ENCODE results near the gene ASTN2. TPM values are rescaled to one million over a fixed set of nuclear protein-coding genes. Genes with fewer than 3 reads are reported as not detected.

Gene ASTN2
- total RNA-seq, 2 experiments from 2014 or later = 1.7 to 4.2 TPM

DNA sequence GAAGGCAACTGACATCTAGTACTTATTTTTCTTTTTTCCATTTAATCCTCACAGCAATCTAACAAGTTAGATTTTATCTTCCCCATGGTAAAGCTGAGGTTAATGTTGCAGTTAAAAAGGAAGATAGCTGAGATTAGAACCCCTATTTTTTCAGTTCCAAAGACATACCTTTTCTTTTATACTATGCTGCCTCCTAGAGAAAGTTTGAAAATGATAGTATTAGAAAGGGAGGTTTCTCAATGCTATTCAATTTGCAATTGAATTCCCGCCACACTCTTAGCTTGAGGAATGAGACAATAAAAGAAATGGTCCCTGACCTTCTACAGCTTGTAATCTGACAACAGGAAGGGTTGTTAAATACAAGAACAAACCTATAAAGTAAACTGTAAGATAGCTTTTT lies 923.6 kb downstream of the ASTN2 start:
- H3K9me2 ChIP-seq (ENCODE audit: insufficient read depth, low read length) = no peaks in the 10 kb centered on the region
- POLR2A ChIA-PET = interaction anchor here (0.7 kb wide), 1 partner anchor 60 kb away, joined by 3 read pairs; no protein-coding TSS in a partner anchor
- CTCF ChIA-PET (ENCODE audit: unreplicated experiment) = no interaction called here

GRCh38 chr9:116490321-116490720 lies 924.5 kb downstream of the ASTN2 start:
- TF ChIP-seq, protein P1, sequence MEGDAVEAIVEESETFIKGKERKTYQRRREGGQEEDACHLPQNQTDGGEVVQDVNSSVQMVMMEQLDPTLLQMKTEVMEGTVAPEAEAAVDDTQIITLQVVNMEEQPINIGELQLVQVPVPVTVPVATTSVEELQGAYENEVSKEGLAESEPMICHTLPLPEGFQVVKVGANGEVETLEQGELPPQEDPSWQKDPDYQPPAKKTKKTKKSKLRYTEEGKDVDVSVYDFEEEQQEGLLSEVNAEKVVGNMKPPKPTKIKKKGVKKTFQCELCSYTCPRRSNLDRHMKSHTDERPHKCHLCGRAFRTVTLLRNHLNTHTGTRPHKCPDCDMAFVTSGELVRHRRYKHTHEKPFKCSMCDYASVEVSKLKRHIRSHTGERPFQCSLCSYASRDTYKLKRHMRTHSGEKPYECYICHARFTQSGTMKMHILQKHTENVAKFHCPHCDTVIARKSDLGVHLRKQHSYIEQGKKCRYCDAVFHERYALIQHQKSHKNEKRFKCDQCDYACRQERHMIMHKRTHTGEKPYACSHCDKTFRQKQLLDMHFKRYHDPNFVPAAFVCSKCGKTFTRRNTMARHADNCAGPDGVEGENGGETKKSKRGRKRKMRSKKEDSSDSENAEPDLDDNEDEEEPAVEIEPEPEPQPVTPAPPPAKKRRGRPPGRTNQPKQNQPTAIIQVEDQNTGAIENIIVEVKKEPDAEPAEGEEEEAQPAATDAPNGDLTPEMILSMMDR (conservative IDR thresholded peaks at IDR 0.05; ENCODE audit: low read length) = no peak
- no peak for TF ChIP-seq EZH2phosphoT487 (IDR thresholded peaks at IDR 0.05; ENCODE audit: borderline replicate concordance, low read depth, low read length)
- Histone ChIP-seq H3K27ac (ENCODE audit: low read depth, low read length, poor library complexity, severe bottlenecking) (no peak overlapping the region), H3K4me1 (ENCODE audit: insufficient read depth, low read length, poor library complexity, severe bottlenecking) (no peaks in the 10 kb centered on the region), H2AFZ (ENCODE audit: low read length) (no peak overlapping the region), H3K4me3 (ENCODE audit: low read depth, low read length, poor library complexity, severe bottlenecking) (no peak overlapping the region), H3K9me2 (ENCODE audit: insufficient read depth, low read length) (no peaks in the 10 kb centered on the region), H3K79me2 (ENCODE audit: insufficient read depth, low read depth, low read length) (no peaks in the 10 kb centered on the region), H3K4me2 (ENCODE audit: low read length) (no peak overlapping the region), H4K20me1 (ENCODE audit: insufficient read depth, low read length) (no peaks in the 10 kb centered on the region), H3K9me3 (ENCODE audit: low read length) (no peaks in the 10 kb centered on the region), H3K36me3 (ENCODE audit: insufficient read depth, low read length) (no peaks in the 10 kb centered on the region)
- no peak for DNase-seq (ENCODE audit: low spot score)
- ChIA-PET POLR2A (no interaction called here), CTCF (ENCODE audit: unreplicated experiment) (no interaction called here)
- BruUV-seq (replicated peaks) = no TSS peak
- intact Hi-C loops (cut with micrococcal nuclease; ENCODE audit: unreplicated experiment) = no loop called here

More for the DNA sequence above, 923.6 kb downstream of the ASTN2 start:
- Histone ChIP-seq H3K4me1 (ENCODE audit: insufficient read depth, low read length, poor library complexity, severe bottlenecking) (no peaks in the 10 kb centered on the region), H3K4me3 (ENCODE audit: low read depth, low read length, poor library complexity, severe bottlenecking) (no peak overlapping the region), H4K20me1 (ENCODE audit: insufficient read depth, low read length) (no peaks in the 10 kb centered on the region), H3K9me3 (ENCODE audit: low read length) (no peaks in the 10 kb centered on the region), H3K36me3 (ENCODE audit: insufficient read depth, low read length) (no peaks in the 10 kb centered on the region), H2AFZ (ENCODE audit: low read length) (no peak overlapping the region), H3K27ac (ENCODE audit: low read depth, low read length, poor library complexity, severe bottlenecking) (no peak overlapping the region), H3K79me2 (ENCODE audit: insufficient read depth, low read depth, low read length) (no peaks in the 10 kb centered on the region), H3K4me2 (ENCODE audit: low read length) (no peak overlapping the region)
- DNase-seq (ENCODE audit: low spot score) = no peak
- intact Hi-C loops (cut with micrococcal nuclease; ENCODE audit: unreplicated experiment) = no loop called here
- BruUV-seq (replicated peaks) = no TSS peak
- TF ChIP-seq, protein P1 (conservative IDR thresholded peaks at IDR 0.05; ENCODE audit: low read length) = no peak
- TF ChIP-seq EZH2phosphoT487 (IDR thresholded peaks at IDR 0.05; ENCODE audit: borderline replicate concordance, low read depth, low read length) = no peak

DNA sequence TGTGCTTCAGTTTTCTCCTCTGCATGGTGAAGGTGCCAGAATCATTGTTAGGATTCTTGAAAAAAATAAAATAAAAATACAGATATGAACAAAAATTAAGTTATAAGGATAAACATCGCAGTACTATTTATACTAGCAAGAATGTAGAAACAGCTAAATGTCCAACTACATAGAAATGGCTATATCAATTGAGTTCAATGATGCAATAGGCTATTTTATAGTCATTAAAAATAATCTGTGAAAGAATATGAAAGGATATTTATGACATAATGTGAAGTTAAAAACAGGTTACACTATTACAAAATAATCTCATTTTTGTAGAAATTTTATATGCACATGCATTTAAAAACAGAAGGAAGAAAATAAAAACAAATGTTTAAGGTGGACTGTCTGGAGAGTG lies 926.5 kb downstream of the ASTN2 start:
- ChIA-PET POLR2A (no interaction called here), CTCF (ENCODE audit: unreplicated experiment) (no interaction called here)
- no peaks in the 10 kb centered on the region for H3K9me3 ChIP-seq (ENCODE audit: low read length)
- no TSS peak for BruUV-seq (replicated peaks)
- DNase-seq (ENCODE audit: low spot score) = no peak
- H3K4me1 ChIP-seq (ENCODE audit: insufficient read depth, low read length, poor library complexity, severe bottlenecking) = no peaks in the 10 kb centered on the region
- no peak for TF ChIP-seq EZH2phosphoT487 (IDR thresholded peaks at IDR 0.05; ENCODE audit: borderline replicate concordance, low read depth, low read length)
- TF ChIP-seq, protein P1 (conservative IDR thresholded peaks at IDR 0.05; ENCODE audit: low read length) = no peak
- intact Hi-C loops (cut with micrococcal nuclease; ENCODE audit: unreplicated experiment) = no loop called here
- no peak overlapping the region for H2AFZ ChIP-seq (ENCODE audit: low read length)
- no peak overlapping the region for H3K4me3 ChIP-seq (ENCODE audit: low read depth, low read length, poor library complexity, severe bottlenecking)
- no peak overlapping the region for H3K27ac ChIP-seq (ENCODE audit: low read depth, low read length, poor library complexity, severe bottlenecking)
- H3K36me3 ChIP-seq (ENCODE audit: insufficient read depth, low read length) = no peaks in the 10 kb centered on the region
- no peaks in the 10 kb centered on the region for H3K79me2 ChIP-seq (ENCODE audit: insufficient read depth, low read depth, low read length)
- no peak overlapping the region for H3K4me2 ChIP-seq (ENCODE audit: low read length)
- no peaks in the 10 kb centered on the region for H4K20me1 ChIP-seq (ENCODE audit: insufficient read depth, low read length)
- H3K9me2 ChIP-seq (ENCODE audit: insufficient read depth, low read length) = no peaks in the 10 kb centered on the region
